ENCODE measurements around the gene MAFF. TPM values are rescaled to one million over a fixed set of nuclear protein-coding genes. Genes with fewer than 3 reads are reported as not detected.

The MAFF gene
- total RNA-seq, 1 donor from 2014 or later, result 12.6 TPM

GRCh38 chr22:38203855-38204514 is 2.2 kb downstream of the MAFF start:
- Mint-ChIP-seq H3K4me1 (peaks cover 37% of the 10 kb centered on the region), H3K27ac (peak overlapping the region; percentile 75), H3K27me3 (no peaks in the 10 kb centered on the region), H3K4me3 (peak overlapping the region; percentile 86), H3K36me3 (ENCODE audit: low read depth) (peaks cover 1% of the 10 kb centered on the region), H3K9me3 (no peaks in the 10 kb centered on the region)
- intact Hi-C loops (cut with micrococcal nuclease), result loop anchor here (10.0 kb wide), 1 partner anchor 89 kb away; the partner anchor contains the start of gene BAIAP2L2
- DNase-seq, result no peak

- Mint-ChIP-seq H3K27ac (no peak overlapping the region), H3K27me3 (no peaks in the 10 kb centered on the region), H3K4me3 (no peak overlapping the region), H3K9me3 (no peaks in the 10 kb centered on the region), H3K36me3 (ENCODE audit: low read depth) (peaks cover 1% of the 10 kb centered on the region), H3K4me1 (peaks cover 34% of the 10 kb centered on the region)
- intact Hi-C loops (cut with micrococcal nuclease), result loop anchor here (10.0 kb wide), 1 partner anchor 90 kb away; the partner anchor contains the start of gene BAIAP2L2
- no peak for DNase-seq
Observed at GRCh38 chr22:38204784-38205183, 3.0 kb downstream of the MAFF start.

GRCh38 chr22:38205261-38206128 is 3.7 kb downstream of the MAFF start:
- no peak overlapping the region for H3K4me3 Mint-ChIP-seq
- H3K27ac Mint-ChIP-seq, result no peak overlapping the region
- peaks cover 38% of the 10 kb centered on the region for H3K4me1 Mint-ChIP-seq
- H3K36me3 Mint-ChIP-seq (ENCODE audit: low read depth), result peaks cover 4% of the 10 kb centered on the region
- H3K27me3 Mint-ChIP-seq, result no peaks in the 10 kb centered on the region
- DNase-seq, result no peak
- intact Hi-C loops (cut with micrococcal nuclease), result loop anchor here (10.0 kb wide), 1 partner anchor 91 kb away; the partner anchor contains the start of gene BAIAP2L2
- H3K9me3 Mint-ChIP-seq, result no peaks in the 10 kb centered on the region

GRCh38 chr22:38207898-38208432 is 6.2 kb downstream of the MAFF start:
- peaks cover 5% of the 10 kb centered on the region for H3K36me3 Mint-ChIP-seq (ENCODE audit: low read depth)
- peaks cover 32% of the 10 kb centered on the region for H3K4me1 Mint-ChIP-seq
- DNase-seq, result no peak
- no peaks in the 10 kb centered on the region for H3K27me3 Mint-ChIP-seq
- H3K4me3 Mint-ChIP-seq, result no peak overlapping the region
- intact Hi-C loops (cut with micrococcal nuclease), result loop anchor here (10.0 kb wide), 1 partner anchor 93 kb away; the partner anchor contains the start of gene BAIAP2L2
- H3K9me3 Mint-ChIP-seq, result no peaks in the 10 kb centered on the region
- no peak overlapping the region for H3K27ac Mint-ChIP-seq

GRCh38 chr22:38208551-38208968 is 6.8 kb downstream of the MAFF start:
- Mint-ChIP-seq H3K9me3 (no peaks in the 10 kb centered on the region), H3K27ac (no peak overlapping the region), H3K4me1 (peaks cover 35% of the 10 kb centered on the region), H3K4me3 (no peak overlapping the region), H3K36me3 (ENCODE audit: low read depth) (peaks cover 9% of the 10 kb centered on the region), H3K27me3 (no peaks in the 10 kb centered on the region)
- intact Hi-C loops (cut with micrococcal nuclease), result loop anchor here (10.0 kb wide), 1 partner anchor 94 kb away; the partner anchor contains the start of gene BAIAP2L2
- DNase-seq, result no peak

- no peak for DNase-seq
- Mint-ChIP-seq H3K27me3 (no peaks in the 10 kb centered on the region), H3K4me3 (no peak overlapping the region), H3K4me1 (peaks cover 21% of the 10 kb centered on the region), H3K27ac (no peak overlapping the region), H3K9me3 (no peaks in the 10 kb centered on the region), H3K36me3 (ENCODE audit: low read depth) (peaks cover 18% of the 10 kb centered on the region)
- intact Hi-C loops (cut with micrococcal nuclease), result no loop called here
Observed at GRCh38 chr22:38211556-38211955, 9.8 kb downstream of the MAFF start.

- DNase-seq, result no peak
- Mint-ChIP-seq H3K4me1 (peaks cover 21% of the 10 kb centered on the region), H3K36me3 (ENCODE audit: low read depth) (peaks cover 19% of the 10 kb centered on the region), H3K27me3 (no peaks in the 10 kb centered on the region), H3K27ac (no peak overlapping the region), H3K4me3 (no peak overlapping the region), H3K9me3 (no peaks in the 10 kb centered on the region)
- intact Hi-C loops (cut with micrococcal nuclease), result no loop called here
Observed at GRCh38 chr22:38212442-38212841, 10.6 kb downstream of the MAFF start.

- H3K27ac Mint-ChIP-seq, result no peak overlapping the region
- H3K27me3 Mint-ChIP-seq, result no peaks in the 10 kb centered on the region
- H3K36me3 Mint-ChIP-seq (ENCODE audit: low read depth), result peaks cover 19% of the 10 kb centered on the region
- no peaks in the 10 kb centered on the region for H3K9me3 Mint-ChIP-seq
- no peak for DNase-seq
- peaks cover 23% of the 10 kb centered on the region for H3K4me1 Mint-ChIP-seq
- intact Hi-C loops (cut with micrococcal nuclease), result no loop called here
- no peak overlapping the region for H3K4me3 Mint-ChIP-seq
Observed at GRCh38 chr22:38213319-38213989, 11.7 kb downstream of the MAFF start.

- intact Hi-C loops (cut with micrococcal nuclease), result no loop called here
- Mint-ChIP-seq H3K36me3 (ENCODE audit: low read depth) (peaks cover 19% of the 10 kb centered on the region), H3K9me3 (no peaks in the 10 kb centered on the region), H3K27me3 (no peaks in the 10 kb centered on the region), H3K4me3 (no peak overlapping the region), H3K4me1 (peaks cover 22% of the 10 kb centered on the region), H3K27ac (no peak overlapping the region)
- no peak for DNase-seq
Observed at GRCh38 chr22:38213990-38214301, 12.2 kb downstream of the MAFF start.

GRCh38 chr22:38214302-38215056 is 12.7 kb downstream of the MAFF start:
- DNase-seq, result peak; percentile 86
- H3K36me3 Mint-ChIP-seq (ENCODE audit: low read depth), result peaks cover 19% of the 10 kb centered on the region
- no peaks in the 10 kb centered on the region for H3K9me3 Mint-ChIP-seq
- no peaks in the 10 kb centered on the region for H3K27me3 Mint-ChIP-seq
- intact Hi-C loops (cut with micrococcal nuclease), result no loop called here
- H3K27ac Mint-ChIP-seq, result no peak overlapping the region
- H3K4me3 Mint-ChIP-seq, result peak overlapping the region; percentile 30
- H3K4me1 Mint-ChIP-seq, result peaks cover 27% of the 10 kb centered on the region

GRCh38 chr22:38215156-38216038 is 13.6 kb downstream of the MAFF start:
- intact Hi-C loops (cut with micrococcal nuclease), result no loop called here
- Mint-ChIP-seq H3K4me3 (peak overlapping the region; percentile 19), H3K27ac (no peak overlapping the region), H3K4me1 (peaks cover 24% of the 10 kb centered on the region), H3K36me3 (ENCODE audit: low read depth) (peaks cover 17% of the 10 kb centered on the region), H3K27me3 (no peaks in the 10 kb centered on the region), H3K9me3 (no peaks in the 10 kb centered on the region)
- DNase-seq, result no peak
